ENCODE measurements around the gene FRY.

GRCh38 chr13:32142115-32142514 lies 110.5 kb downstream of the FRY start:
- TF ChIP-seq ATF3 (IDR thresholded peaks at IDR 0.05; ENCODE audit: borderline replicate concordance, extremely low read depth, low read depth, low read length) (no peak), SIN3A (IDR thresholded peaks at IDR 0.05; ENCODE audit: low read depth, low read length) (no peak), NFIC (IDR thresholded peaks at IDR 0.05; ENCODE audit: low read depth, low read length) (no peak)
